ENCODE data around the gene WDR7. TPM values are rescaled to one million over a fixed set of nuclear protein-coding genes. Genes with fewer than 3 reads are reported as not detected.

Gene WDR7
- total RNA-seq, 2 experiments from 2014 or later = 28.8 to 30.5 TPM

DNA sequence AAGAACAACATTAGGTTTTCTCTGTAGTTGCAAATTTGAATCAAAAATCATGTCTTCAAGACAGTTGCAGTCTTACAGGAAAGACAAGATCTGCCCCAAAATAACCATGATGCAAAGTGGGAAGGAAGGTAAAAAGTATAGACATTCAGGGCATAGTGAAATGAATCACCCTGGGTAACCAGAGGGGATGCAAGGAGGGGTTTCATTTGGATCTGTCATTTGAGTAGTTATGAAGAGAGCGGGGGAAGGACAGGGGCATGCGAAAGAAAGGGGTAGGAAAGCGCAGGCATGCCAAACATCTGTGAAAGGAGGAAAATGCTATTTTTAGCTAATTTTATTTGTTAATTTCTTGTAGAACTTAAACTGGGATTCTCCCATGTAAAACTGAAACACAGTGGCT is 276.6 kb downstream of the WDR7 start:
- Mint-ChIP-seq H3K27me3 (no peaks in the 10 kb centered on the region), H3K36me3 (ENCODE audit: low read depth) (peaks cover 84% of the 10 kb centered on the region), H3K4me3 (no peak overlapping the region), H3K27ac (no peak overlapping the region), H3K9me3 (no peaks in the 10 kb centered on the region), H3K4me1 (ENCODE audit: low read depth) (peaks cover 9% of the 10 kb centered on the region)
- ATAC-seq (ENCODE audit: poor library complexity) (no peak), DNase-seq (no peak)
- ChIA-PET CTCF (no interaction called here), POLR2A (no interaction called here)
- intact Hi-C loops (cut with DNase I, micrococcal nuclease) = no loop called here
- Histone ChIP-seq H3K9me3 (ENCODE audit: control insufficient read depth in 1 of 2, insufficient read depth in 1 of 2, low read length in 2 of 2) (no peaks in the 10 kb centered on the region), H3K27me3 (ENCODE audit: control insufficient read depth in 1 of 2, insufficient read depth in 2 of 2, low read length in 2 of 2) (no peaks in the 10 kb centered on the region), H3K4me3 (ENCODE audit: low read length) (no peak overlapping the region), H3K36me3 (ENCODE audit: insufficient read depth, low read length) (peaks cover 7% of the 10 kb centered on the region), H3K27ac (ENCODE audit: low read depth in 1 of 2, low read length in 2 of 2) (no peak overlapping the region), H3K4me1 (ENCODE audit: insufficient read depth, low read length) (no peaks in the 10 kb centered on the region)
- no peak for TF ChIP-seq CTCF (IDR thresholded peaks at IDR 0.05)

- H3K4me3 ChIP-seq (ENCODE audit: low read length) = no peak overlapping the region
- no peaks in the 10 kb centered on the region for H3K27me3 ChIP-seq (ENCODE audit: control insufficient read depth in 1 of 2, insufficient read depth in 2 of 2, low read length in 2 of 2)
- CTCF ChIA-PET = no interaction called here
- H3K27ac ChIP-seq (ENCODE audit: low read depth in 1 of 2, low read length in 2 of 2) = no peak overlapping the region
- no peak overlapping the region for H3K4me3 Mint-ChIP-seq
- H3K9me3 ChIP-seq (ENCODE audit: control insufficient read depth in 1 of 2, insufficient read depth in 1 of 2, low read length in 2 of 2) = no peaks in the 10 kb centered on the region
- TF ChIP-seq CTCF (IDR thresholded peaks at IDR 0.05) = no peak
- POLR2A ChIA-PET = no interaction called here
- no peaks in the 10 kb centered on the region for H3K9me3 Mint-ChIP-seq
- no peaks in the 10 kb centered on the region for H3K27me3 Mint-ChIP-seq
- peaks cover 85% of the 10 kb centered on the region for H3K36me3 Mint-ChIP-seq (ENCODE audit: low read depth)
- no peak overlapping the region for H3K27ac Mint-ChIP-seq
- H3K4me1 ChIP-seq (ENCODE audit: insufficient read depth, low read length) = no peaks in the 10 kb centered on the region
- intact Hi-C loops (cut with DNase I, micrococcal nuclease) = no loop called here
- H3K4me1 Mint-ChIP-seq (ENCODE audit: low read depth) = peaks cover 9% of the 10 kb centered on the region
- ATAC-seq (ENCODE audit: poor library complexity) (no peak), DNase-seq (no peak)
- H3K36me3 ChIP-seq (ENCODE audit: insufficient read depth, low read length) = peaks cover 13% of the 10 kb centered on the region
Measured at GRCh38 chr18:56929886-56930285, 278.7 kb downstream of the WDR7 start.

DNA sequence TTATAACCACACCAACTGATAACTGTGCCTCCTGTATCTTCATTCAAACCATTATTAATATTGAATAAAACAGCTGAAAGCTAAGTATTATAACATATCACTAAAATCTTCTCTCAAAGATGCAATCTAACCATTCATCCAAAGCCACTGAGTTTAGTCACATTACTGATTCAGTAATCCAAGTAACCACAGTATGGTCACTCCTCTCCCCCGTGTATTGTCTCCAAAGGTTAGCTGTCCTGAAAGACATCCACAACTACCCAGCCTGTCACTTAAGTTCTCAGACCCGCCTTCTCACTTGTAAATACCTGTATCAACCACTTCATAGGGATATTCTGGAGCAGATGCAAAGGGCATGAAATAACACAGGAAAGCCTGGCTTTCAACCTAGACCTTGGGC is 282.3 kb downstream of the WDR7 start:
- H3K27ac ChIP-seq (ENCODE audit: low read depth in 1 of 2, low read length in 2 of 2) = no peak overlapping the region
- ChIA-PET POLR2A (no interaction called here), CTCF (no interaction called here)
- no peak for TF ChIP-seq CTCF (IDR thresholded peaks at IDR 0.05)
- no peaks in the 10 kb centered on the region for H3K27me3 ChIP-seq (ENCODE audit: control insufficient read depth in 1 of 2, insufficient read depth in 2 of 2, low read length in 2 of 2)
- no peak for ATAC-seq (ENCODE audit: poor library complexity)
- Mint-ChIP-seq H3K27me3 (no peaks in the 10 kb centered on the region), H3K4me1 (ENCODE audit: low read depth) (peaks cover 9% of the 10 kb centered on the region), H3K9me3 (no peaks in the 10 kb centered on the region), H3K4me3 (no peak overlapping the region), H3K36me3 (ENCODE audit: low read depth) (peaks cover 90% of the 10 kb centered on the region), H3K27ac (no peak overlapping the region)
- H3K4me1 ChIP-seq (ENCODE audit: insufficient read depth, low read length) = no peaks in the 10 kb centered on the region
- H3K36me3 ChIP-seq (ENCODE audit: insufficient read depth, low read length) = peaks cover 24% of the 10 kb centered on the region
- H3K9me3 ChIP-seq (ENCODE audit: control insufficient read depth in 1 of 2, insufficient read depth in 1 of 2, low read length in 2 of 2) = no peaks in the 10 kb centered on the region
- no peak overlapping the region for H3K4me3 ChIP-seq (ENCODE audit: low read length)
- intact Hi-C loops (cut with DNase I, micrococcal nuclease) = no loop called here
- DNase-seq = no peak
